ENCODE data around the gene CCP110.

Gene CCP110

GRCh38 chr16:19555938-19556771 lies 32.4 kb downstream of the CCP110 start:
- DNase-seq (ENCODE audit: low spot score), result peak; percentile 36
- TF ChIP-seq CTCF (IDR thresholded peaks at IDR 0.05; ENCODE audit: extremely low read depth, insufficient read depth, missing control alignments), result no peak
- in situ Hi-C loops (cut with MboI; ENCODE audit: low pct_unique_long_range_greater_than_20kb, low sequenced_read_pairs, unreplicated experiment), result no loop called here

- DNase-seq (ENCODE audit: low spot score), result peak; percentile 38
- in situ Hi-C loops (cut with MboI; ENCODE audit: low pct_unique_long_range_greater_than_20kb, low sequenced_read_pairs, unreplicated experiment), result no loop called here
These were observed 35.6 kb downstream of the CCP110 start for GRCh38 chr16:19559242-19559910.

GRCh38 chr16:19560078-19560477 lies 36.3 kb downstream of the CCP110 start:
- TF ChIP-seq CTCF (IDR thresholded peaks at IDR 0.05; ENCODE audit: extremely low read depth, insufficient read depth, missing control alignments), result no peak
- DNase-seq (ENCODE audit: low spot score), result no peak
- in situ Hi-C loops (cut with MboI; ENCODE audit: low pct_unique_long_range_greater_than_20kb, low sequenced_read_pairs, unreplicated experiment), result no loop called here

More at GRCh38 chr16:19559242-19559910, 35.6 kb downstream of the CCP110 start:
- TF ChIP-seq CTCF (IDR thresholded peaks at IDR 0.05; ENCODE audit: extremely low read depth, insufficient read depth, missing control alignments), result peak; percentile 67

GRCh38 chr16:19563377-19563776 lies 39.6 kb downstream of the CCP110 start:
- no peak for TF ChIP-seq CTCF (IDR thresholded peaks at IDR 0.05; ENCODE audit: extremely low read depth, insufficient read depth, missing control alignments)
- in situ Hi-C loops (cut with MboI; ENCODE audit: low pct_unique_long_range_greater_than_20kb, low sequenced_read_pairs, unreplicated experiment), result no loop called here
- DNase-seq (ENCODE audit: low spot score), result no peak

GRCh38 chr16:19566362-19566761 lies 42.6 kb downstream of the CCP110 start:
- no peak for TF ChIP-seq CTCF (IDR thresholded peaks at IDR 0.05; ENCODE audit: extremely low read depth, insufficient read depth, missing control alignments)
- DNase-seq (ENCODE audit: low spot score), result no peak
- in situ Hi-C loops (cut with MboI; ENCODE audit: low pct_unique_long_range_greater_than_20kb, low sequenced_read_pairs, unreplicated experiment), result no loop called here

- in situ Hi-C loops (cut with MboI; ENCODE audit: low pct_unique_long_range_greater_than_20kb, low sequenced_read_pairs, unreplicated experiment), result no loop called here
- no peak for TF ChIP-seq CTCF (IDR thresholded peaks at IDR 0.05; ENCODE audit: extremely low read depth, insufficient read depth, missing control alignments)
- DNase-seq (ENCODE audit: low spot score), result no peak
These were observed 43.8 kb downstream of the CCP110 start for GRCh38 chr16:19567560-19567959.

Measured in GM13977 (cell line).